ENCODE measurements around the gene ESM1. TPM values are rescaled to one million over a fixed set of nuclear protein-coding genes. Genes with fewer than 3 reads are reported as not detected.

ESM1 gene
- total and polyA plus RNA-seq, 2 of the 8 experiments (the other 6 are each of a cell fraction or from before 2014, with no cell fraction given) = not detected

DNA sequence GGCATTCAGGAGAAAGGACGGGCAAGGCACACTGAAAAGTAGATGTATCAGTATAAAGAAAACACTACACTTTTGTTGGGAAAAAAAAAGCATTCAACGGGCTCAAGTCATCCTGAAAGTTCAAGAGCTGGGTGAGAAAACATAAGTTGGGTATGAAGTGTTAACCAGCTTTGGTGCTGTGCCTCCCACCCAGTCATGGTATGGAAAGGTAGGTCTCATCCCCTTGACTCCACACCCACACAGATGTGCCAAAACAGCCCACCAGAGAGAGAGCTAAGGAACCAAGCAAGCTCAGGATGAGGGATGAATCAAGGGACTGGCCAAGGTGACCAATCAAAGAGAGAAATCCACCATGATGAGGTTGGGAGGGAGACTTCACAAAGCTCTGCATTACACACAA is 54.7 kb downstream of the ESM1 start (continued):
- TF ChIP-seq, protein P1, sequence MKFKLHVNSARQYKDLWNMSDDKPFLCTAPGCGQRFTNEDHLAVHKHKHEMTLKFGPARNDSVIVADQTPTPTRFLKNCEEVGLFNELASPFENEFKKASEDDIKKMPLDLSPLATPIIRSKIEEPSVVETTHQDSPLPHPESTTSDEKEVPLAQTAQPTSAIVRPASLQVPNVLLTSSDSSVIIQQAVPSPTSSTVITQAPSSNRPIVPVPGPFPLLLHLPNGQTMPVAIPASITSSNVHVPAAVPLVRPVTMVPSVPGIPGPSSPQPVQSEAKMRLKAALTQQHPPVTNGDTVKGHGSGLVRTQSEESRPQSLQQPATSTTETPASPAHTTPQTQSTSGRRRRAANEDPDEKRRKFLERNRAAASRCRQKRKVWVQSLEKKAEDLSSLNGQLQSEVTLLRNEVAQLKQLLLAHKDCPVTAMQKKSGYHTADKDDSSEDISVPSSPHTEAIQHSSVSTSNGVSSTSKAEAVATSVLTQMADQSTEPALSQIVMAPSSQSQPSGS (IDR thresholded peaks at IDR 0.05; ENCODE audit: low read length) = no peak

Other genes starting within 250 kb of the ESM1 start
- gene GZMK, start 38.7 kb upstream of the ESM1 start, total RNA-seq (2021; fragmentation: NEBNext Ultra II Directional; extraction: Animal tissue kit (Norgen Biotek cat#: 25700)) = not detected in 2 replicates
- gene GZMK, start 38.7 kb upstream of the ESM1 start, polyA plus RNA-seq (2011; rRNA removed) = not detected in 2 replicates
- not detected in 2 replicates for gene GZMA, start 117.1 kb upstream of the ESM1 start, total RNA-seq (2021; fragmentation: NEBNext Ultra II Directional; extraction: Animal tissue kit (Norgen Biotek cat#: 25700))
- not detected in 2 replicates for gene GZMA, start 117.1 kb upstream of the ESM1 start, polyA plus RNA-seq (2011; rRNA removed)
- 55.5 and 60.4 TPM in 2 replicates for gene GPX8, start 174.6 kb upstream of the ESM1 start, total RNA-seq (2021; fragmentation: NEBNext Ultra II Directional; extraction: Animal tissue kit (Norgen Biotek cat#: 25700))
- 11.2 and 19.5 TPM in 2 replicates for gene GPX8, start 174.6 kb upstream of the ESM1 start, polyA plus RNA-seq (2011; rRNA removed)
- gene CDC20B, start 187.6 kb upstream of the ESM1 start, total RNA-seq (2021; fragmentation: NEBNext Ultra II Directional; extraction: Animal tissue kit (Norgen Biotek cat#: 25700)) = not detected in 2 replicates
- gene CDC20B, start 187.6 kb upstream of the ESM1 start, polyA plus RNA-seq (2011; rRNA removed) = 0.06 and 0.08 TPM in 2 replicates
- gene MCIDAS, start 241.7 kb upstream of the ESM1 start, total RNA-seq (2021; fragmentation: NEBNext Ultra II Directional; extraction: Animal tissue kit (Norgen Biotek cat#: 25700)) = not detected in 2 replicates
- 0.15 and 0.17 TPM in 2 replicates for gene MCIDAS, start 241.7 kb upstream of the ESM1 start, polyA plus RNA-seq (2011; rRNA removed)
- 0.27 and 0.41 TPM in 2 replicates for gene CCNO, start 248.0 kb upstream of the ESM1 start, total RNA-seq (2021; fragmentation: NEBNext Ultra II Directional; extraction: Animal tissue kit (Norgen Biotek cat#: 25700))
- 0.14 and 0.33 TPM in 2 replicates for gene CCNO, start 248.0 kb upstream of the ESM1 start, polyA plus RNA-seq (2011; rRNA removed)

All from H1 (cell line).